ENCODE results near the gene HOXC6.

DNA sequence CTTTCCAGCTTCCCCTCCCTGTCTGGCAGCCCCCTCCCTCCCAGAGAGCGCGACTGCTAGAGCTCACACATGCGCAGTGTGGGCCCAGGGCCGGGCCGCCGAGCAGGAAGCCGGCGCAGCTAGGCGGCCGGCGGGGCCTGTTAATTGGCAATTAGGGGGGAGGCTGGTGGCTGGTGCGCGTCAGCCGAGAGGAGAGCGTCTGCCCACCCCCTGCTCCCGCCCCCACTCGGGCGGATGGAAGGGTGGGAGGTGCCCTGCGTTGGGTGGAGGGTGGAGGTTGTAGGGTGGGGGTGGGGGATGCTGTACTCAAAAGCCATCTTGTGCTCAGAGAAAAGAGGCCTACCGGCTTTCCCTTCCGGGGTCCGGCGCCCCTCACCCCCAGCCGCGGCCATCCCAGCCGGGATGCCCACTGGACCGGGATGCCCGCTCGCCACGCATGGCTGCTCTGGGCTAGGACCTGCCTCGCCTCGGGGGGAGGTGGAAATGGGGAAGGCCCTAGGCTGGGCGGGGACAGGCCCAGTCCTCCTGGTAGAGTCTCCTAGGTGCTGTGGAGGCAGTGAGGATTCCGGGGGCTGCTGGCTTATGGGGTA is 10.3 kb upstream of the HOXC6 start:
- TF ChIP-seq EP300 (IDR thresholded peaks at IDR 0.05): no peak
- TF ChIP-seq CTCF (IDR thresholded peaks at IDR 0.05): peak in 1 of 3 donors; percentile 7
